ENCODE results near the gene KIF16B.

KIF16B gene

GRCh38 chr20:16346956-16347355 lies 226.3 kb downstream of the KIF16B start:
- no peak for DNase-seq

GRCh38 chr20:16337707-16338106 lies 235.5 kb downstream of the KIF16B start:
- DNase-seq = no peak

GRCh38 chr20:16327606-16328005 lies 245.6 kb downstream of the KIF16B start:
- DNase-seq = no peak

- no peak for DNase-seq
Observed at GRCh38 chr20:16321291-16321690, 252.0 kb downstream of the KIF16B start.

GRCh38 chr20:16317445-16318362 lies 255.5 kb downstream of the KIF16B start:
- no peak for DNase-seq

GRCh38 chr20:16316513-16316912 lies 256.7 kb downstream of the KIF16B start:
- DNase-seq = no peak

GRCh38 chr20:16314748-16315159 lies 258.5 kb downstream of the KIF16B start:
- DNase-seq = no peak

- DNase-seq = no peak
Observed at GRCh38 chr20:16314320-16314719, 258.9 kb downstream of the KIF16B start.

- no peak for DNase-seq
Observed at GRCh38 chr20:16313917-16314316, 259.3 kb downstream of the KIF16B start.

GRCh38 chr20:16312998-16313397 lies 260.2 kb downstream of the KIF16B start:
- DNase-seq = no peak

GRCh38 chr20:16311756-16312155 lies 261.5 kb downstream of the KIF16B start:
- DNase-seq = no peak

GRCh38 chr20:16308754-16309153 lies 264.5 kb downstream of the KIF16B start:
- DNase-seq = no peak

- DNase-seq = no peak
Observed at GRCh38 chr20:16302818-16303217, 270.4 kb downstream of the KIF16B start.

GRCh38 chr20:16301986-16302385 lies 271.3 kb downstream of the KIF16B start:
- no peak for DNase-seq

- no peak for DNase-seq
Observed at GRCh38 chr20:16299897-16300296, 273.4 kb downstream of the KIF16B start.

GRCh38 chr20:16296931-16297330 lies 276.3 kb downstream of the KIF16B start:
- no peak for DNase-seq

GRCh38 chr20:16295534-16295933 lies 277.7 kb downstream of the KIF16B start:
- DNase-seq = no peak

GRCh38 chr20:16293590-16293989 lies 279.7 kb downstream of the KIF16B start:
- DNase-seq = no peak

GRCh38 chr20:16292226-16292880 lies 280.9 kb downstream of the KIF16B start:
- no peak for DNase-seq

GRCh38 chr20:16290358-16290757 lies 282.9 kb downstream of the KIF16B start:
- DNase-seq = no peak

- no peak for DNase-seq
Observed at GRCh38 chr20:16287776-16288175, 285.5 kb downstream of the KIF16B start.

GRCh38 chr20:16286601-16287000 lies 286.6 kb downstream of the KIF16B start:
- no peak for DNase-seq

GRCh38 chr20:16284385-16285100 lies 288.7 kb downstream of the KIF16B start:
- DNase-seq = no peak

- DNase-seq = no peak
Observed at GRCh38 chr20:16283978-16284377, 289.3 kb downstream of the KIF16B start.

All from stimulated activated CD4-positive, alpha-beta T cell treated with anti-CD3 and anti-CD28 coated beads, Interleukin-4, amount 100 ng/mL, for 24 hours (primary cell).